ENCODE results near the gene PAWR.
"Not testable (repeated sequence)": the region's sequence is repeated elsewhere in the genome, so short reads cannot be mapped to it uniquely, and the experiment has no call there.

GRCh38 chr12:79564727-79565350 lies 125.9 kb downstream of the PAWR start:
- not testable (repeated sequence) for TF ChIP-seq POLR2A (IDR thresholded peaks at IDR 0.05); CTCF (IDR thresholded peaks at IDR 0.05 in 4 of 5, conservative IDR thresholded peaks at IDR 0.05 in 1 of 5)

Data from gastrocnemius medialis (tissue), 4 donors.